ENCODE results near the gene RAB5B. TPM values are rescaled to one million over a fixed set of nuclear protein-coding genes. Genes with fewer than 3 reads are reported as not detected.
A peak's percentile ranks its signal among the peaks of the same experiment; 100 is the strongest.

Gene RAB5B, protein sequence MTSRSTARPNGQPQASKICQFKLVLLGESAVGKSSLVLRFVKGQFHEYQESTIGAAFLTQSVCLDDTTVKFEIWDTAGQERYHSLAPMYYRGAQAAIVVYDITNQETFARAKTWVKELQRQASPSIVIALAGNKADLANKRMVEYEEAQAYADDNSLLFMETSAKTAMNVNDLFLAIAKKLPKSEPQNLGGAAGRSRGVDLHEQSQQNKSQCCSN
- total RNA-seq, result 100 to 1,000 TPM; 116 to 189 (median 138) TPM

DNA sequence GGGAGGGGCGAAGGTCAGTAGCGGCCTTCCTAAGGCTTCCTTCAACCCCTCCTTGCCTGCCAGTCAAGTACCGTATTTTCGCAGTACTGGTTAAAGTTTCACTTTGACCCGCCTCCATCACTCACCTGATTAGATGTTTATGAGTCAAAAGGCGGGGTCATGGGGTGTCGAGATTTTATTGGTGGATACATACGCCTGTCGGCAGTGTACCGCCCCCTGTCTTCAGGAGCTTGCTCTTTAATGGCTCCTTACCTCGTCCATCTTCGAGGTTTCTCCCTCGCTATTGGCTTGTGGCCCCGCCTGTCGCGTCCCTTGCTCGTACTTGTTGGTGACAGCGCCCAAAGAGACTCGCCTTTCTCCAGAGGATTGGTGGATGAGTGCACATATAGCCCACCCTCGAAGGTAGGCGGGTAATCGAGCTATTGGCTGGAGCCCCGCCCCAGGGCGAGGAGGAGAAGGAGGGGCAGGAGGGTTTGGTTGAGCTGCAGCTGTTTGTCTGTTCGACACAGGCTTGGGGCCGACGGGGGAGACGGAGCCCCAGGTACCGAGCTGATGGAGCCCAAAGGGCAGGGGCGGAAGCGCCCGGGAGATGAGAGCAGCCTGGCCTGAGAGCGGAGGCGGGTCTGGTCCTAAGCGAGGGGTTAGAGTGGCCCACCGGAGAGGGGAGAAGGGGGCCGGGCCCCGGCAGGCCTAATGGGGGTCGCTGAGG lies at the start of gene RAB5B:
TSS of gene RAB5B (plus strand) at position 480 of the 709 bp plus-strand sequence. CDS start 12,883 bp downstream, outside the sequence.
- intact Hi-C loops (cut with DNase I), result no loop called here
- peak; percentile 100 for DNase-seq (ENCODE audit: extremely low spot score)
- no peak for TF ChIP-seq EP300 (IDR thresholded peaks at IDR 0.05)
- TF ChIP-seq, protein P1, sequence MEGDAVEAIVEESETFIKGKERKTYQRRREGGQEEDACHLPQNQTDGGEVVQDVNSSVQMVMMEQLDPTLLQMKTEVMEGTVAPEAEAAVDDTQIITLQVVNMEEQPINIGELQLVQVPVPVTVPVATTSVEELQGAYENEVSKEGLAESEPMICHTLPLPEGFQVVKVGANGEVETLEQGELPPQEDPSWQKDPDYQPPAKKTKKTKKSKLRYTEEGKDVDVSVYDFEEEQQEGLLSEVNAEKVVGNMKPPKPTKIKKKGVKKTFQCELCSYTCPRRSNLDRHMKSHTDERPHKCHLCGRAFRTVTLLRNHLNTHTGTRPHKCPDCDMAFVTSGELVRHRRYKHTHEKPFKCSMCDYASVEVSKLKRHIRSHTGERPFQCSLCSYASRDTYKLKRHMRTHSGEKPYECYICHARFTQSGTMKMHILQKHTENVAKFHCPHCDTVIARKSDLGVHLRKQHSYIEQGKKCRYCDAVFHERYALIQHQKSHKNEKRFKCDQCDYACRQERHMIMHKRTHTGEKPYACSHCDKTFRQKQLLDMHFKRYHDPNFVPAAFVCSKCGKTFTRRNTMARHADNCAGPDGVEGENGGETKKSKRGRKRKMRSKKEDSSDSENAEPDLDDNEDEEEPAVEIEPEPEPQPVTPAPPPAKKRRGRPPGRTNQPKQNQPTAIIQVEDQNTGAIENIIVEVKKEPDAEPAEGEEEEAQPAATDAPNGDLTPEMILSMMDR (IDR thresholded peaks at IDR 0.05), result peak in 1 of 3 experiments; percentile 22
- TF ChIP-seq POLR2A (IDR thresholded peaks at IDR 0.05; ENCODE audit: low read depth), result peak; percentile 95
- TF ChIP-seq POLR2AphosphoS5 (IDR thresholded peaks at IDR 0.05), result peak; percentile 96 to 98
- 0% methylated on average over 21 of the region's 39 CpGs for WGBS
- Histone ChIP-seq H3K27me3 (no peaks in the 10 kb centered on the region), H3K4me3 (peak within 1 kb of the TSS; percentile 74 to 99 (median 96)), H3K36me3 (peaks cover 0 to 31% (median 15%) of the 10 kb centered on the region in 4 donors), H3K9me3 (no peaks in the 10 kb centered on the region), H3K27ac (replicated peaks in 1 of 4) (peak within 1 kb of the TSS; percentile 90 to 98 (median 96)), H3K4me1 (peaks cover 25 to 73% (median 61%) of the 10 kb centered on the region in 4 donors)

DNA sequence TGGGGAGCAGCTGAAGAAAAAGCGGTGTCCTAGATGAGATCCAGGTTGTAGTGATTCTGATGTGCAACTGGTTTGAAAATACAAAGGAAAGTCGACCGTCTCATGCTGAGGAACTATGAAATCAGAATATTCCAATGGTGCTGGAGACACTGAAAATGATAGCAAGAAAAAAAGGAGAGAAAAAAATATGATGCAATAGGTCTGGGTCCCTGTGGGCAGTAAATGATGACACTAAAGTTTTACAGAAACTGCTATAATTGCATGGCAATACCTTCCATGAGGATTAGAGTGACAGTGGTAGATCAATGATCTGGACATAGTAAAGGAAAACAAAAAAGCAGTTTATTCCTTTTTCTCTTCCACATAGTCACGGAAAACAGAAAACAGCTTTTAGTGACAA lies 48.5 kb upstream of the RAB5B start:
- WGBS, result 82% methylated on average over 4 of the region's 4 CpGs
- peaks cover 20 to 62% (median 52%) of the 10 kb centered on the region in 4 donors for H3K4me1 ChIP-seq
- no peaks in the 10 kb centered on the region for H3K9me3 ChIP-seq
- TF ChIP-seq POLR2A (IDR thresholded peaks at IDR 0.05; ENCODE audit: low read depth) (no peak), POLR2AphosphoS5 (IDR thresholded peaks at IDR 0.05) (no peak), EP300 (IDR thresholded peaks at IDR 0.05) (no peak)
- TF ChIP-seq, protein P1 (IDR thresholded peaks at IDR 0.05), result no peak
- peaks cover 0 to 23% (median 14%) of the 10 kb centered on the region in 4 donors for H3K36me3 ChIP-seq
- no peak overlapping the region for H3K4me3 ChIP-seq
- DNase-seq (ENCODE audit: extremely low spot score), result no peak
- H3K27ac ChIP-seq (replicated peaks in 1 of 4), result no peak overlapping the region
- no peaks in the 10 kb centered on the region for H3K27me3 ChIP-seq
- intact Hi-C loops (cut with DNase I), result loop anchor here (5.0 kb wide), 1 partner anchor 98 kb away; the partner anchor contains the start of gene DNAJC14

DNA sequence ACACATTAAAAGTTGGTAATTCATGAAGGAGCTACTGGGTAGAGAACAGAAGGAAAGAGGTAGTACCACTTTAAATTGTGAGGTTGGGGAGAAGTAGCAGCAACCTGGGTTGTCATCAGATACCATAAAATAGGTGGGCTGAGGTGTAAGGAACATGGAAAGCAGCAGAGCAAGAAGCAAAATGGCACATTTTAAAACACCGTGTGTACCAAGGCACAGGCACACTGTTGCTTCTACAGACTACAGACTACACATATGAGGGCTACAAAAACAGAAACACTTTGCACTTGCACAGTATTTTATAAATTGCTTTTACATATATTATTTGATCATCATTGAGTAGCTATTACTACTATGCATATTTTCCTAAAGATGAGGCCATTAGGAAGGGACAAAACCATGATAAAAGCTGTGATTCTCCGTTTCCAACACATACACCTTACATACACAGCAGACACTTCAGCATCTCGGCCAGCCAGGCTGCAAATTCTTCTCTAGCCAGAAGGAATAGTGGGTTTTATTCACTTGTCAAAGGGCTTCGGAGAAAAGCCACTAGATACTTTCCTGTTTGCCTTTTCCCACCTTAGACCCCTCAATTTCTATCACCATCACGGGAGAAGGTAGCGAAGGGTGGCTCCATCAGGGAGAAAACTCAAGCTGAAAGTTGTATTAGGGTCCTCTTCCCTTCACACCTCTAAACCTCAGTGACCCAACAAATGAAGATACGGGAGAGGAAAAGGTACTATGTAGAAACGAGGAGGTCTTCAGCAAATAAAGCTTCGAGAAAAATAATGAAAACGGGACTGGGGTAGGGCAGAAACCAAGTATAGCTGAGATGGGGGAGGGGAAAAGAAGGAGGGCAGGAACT lies 47.8 kb upstream of the RAB5B start:
- TF ChIP-seq POLR2AphosphoS5 (IDR thresholded peaks at IDR 0.05), result no peak
- TF ChIP-seq POLR2A (IDR thresholded peaks at IDR 0.05; ENCODE audit: low read depth), result no peak
- TF ChIP-seq, protein P1 (IDR thresholded peaks at IDR 0.05), result no peak
- TF ChIP-seq EP300 (IDR thresholded peaks at IDR 0.05), result no peak
- Histone ChIP-seq H3K4me3 (peak overlapping the region; percentile 79 to 90 (median 89)), H3K36me3 (peaks cover 0 to 23% (median 14%) of the 10 kb centered on the region in 4 donors), H3K9me3 (no peaks in the 10 kb centered on the region), H3K4me1 (peaks cover 27 to 62% (median 52%) of the 10 kb centered on the region in 4 donors), H3K27ac (replicated peaks in 1 of 4) (peak overlapping the region; percentile 92 to 98 (median 96)), H3K27me3 (no peaks in the 10 kb centered on the region)
- no peak for DNase-seq (ENCODE audit: extremely low spot score)
- WGBS, result 15% methylated on average over 10 of the region's 10 CpGs
- intact Hi-C loops (cut with DNase I), result loop anchor here (5.0 kb wide), 1 partner anchor 99 kb away; the partner anchor contains the start of gene DNAJC14

DNA sequence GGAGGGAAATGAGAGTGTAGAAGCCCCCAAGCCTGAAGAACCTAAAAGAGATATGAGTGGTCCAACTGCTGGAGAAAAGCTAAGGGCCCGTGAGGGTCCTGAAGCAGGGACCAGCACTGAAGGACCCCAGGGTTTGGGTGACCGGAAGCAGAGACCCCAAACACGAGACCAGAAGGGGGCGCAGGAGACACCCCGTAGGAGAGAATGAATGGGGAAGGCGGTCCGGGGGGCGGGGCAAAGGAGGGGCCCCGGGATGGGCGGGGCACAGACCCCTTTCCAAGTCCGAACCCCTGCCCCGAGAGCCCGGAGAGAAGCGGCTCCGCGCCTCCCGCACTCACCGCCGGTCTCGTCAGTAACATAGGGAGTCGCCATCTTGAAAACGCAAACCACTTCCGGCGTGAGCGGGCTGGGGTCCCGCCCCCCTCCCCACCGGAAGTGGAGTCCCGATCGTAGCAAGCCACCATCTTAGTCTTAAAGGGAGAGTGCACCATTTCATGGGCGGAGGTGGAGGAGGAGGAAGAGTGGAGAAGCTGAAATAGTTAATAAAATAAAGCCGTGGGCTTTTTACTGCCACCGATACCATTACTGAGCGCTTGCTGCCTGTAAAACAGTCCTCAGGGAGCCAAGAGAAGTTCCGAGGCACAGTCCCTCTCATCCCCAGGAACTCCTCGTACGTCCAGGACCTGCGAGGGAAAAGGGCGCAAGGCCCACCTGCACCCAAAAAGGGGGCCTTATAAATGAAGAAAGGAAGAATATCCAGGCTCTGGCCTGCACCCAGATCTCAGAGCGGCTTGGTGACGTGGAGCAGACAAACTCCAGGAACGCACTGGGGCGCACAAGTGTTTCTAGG lies 46.9 kb upstream of the RAB5B start:
- peak overlapping the region; percentile 92 to 98 (median 96) for H3K27ac ChIP-seq (replicated peaks in 1 of 4)
- TF ChIP-seq, protein P1 (IDR thresholded peaks at IDR 0.05), result peak; percentile 70 to 82 (median 81)
- TF ChIP-seq POLR2AphosphoS5 (IDR thresholded peaks at IDR 0.05), result peak; percentile 66 to 68
- TF ChIP-seq EP300 (IDR thresholded peaks at IDR 0.05), result no peak
- no peaks in the 10 kb centered on the region for H3K27me3 ChIP-seq
- intact Hi-C loops (cut with DNase I), result loop anchor here (5.0 kb wide), 1 partner anchor 100 kb away; the partner anchor contains the start of gene DNAJC14
- WGBS, result 1% methylated on average over 40 of the region's 42 CpGs
- peaks cover 32 to 58% (median 49%) of the 10 kb centered on the region in 4 donors for H3K4me1 ChIP-seq
- H3K4me3 ChIP-seq, result peak overlapping the region; percentile 79 to 90 (median 89)
- peaks cover 0 to 19% (median 11%) of the 10 kb centered on the region in 4 donors for H3K36me3 ChIP-seq
- peak; percentile 98 for DNase-seq (ENCODE audit: extremely low spot score)
- no peaks in the 10 kb centered on the region for H3K9me3 ChIP-seq

Data from esophagus muscularis mucosa (tissue), 4 donors.